ENCODE data around the gene SLC17A6. TPM values are rescaled to one million over a fixed set of nuclear protein-coding genes. Genes with fewer than 3 reads are reported as not detected.

SLC17A6 gene
- total and polyA plus RNA-seq, 2 donors (not counting 1 experiment from before 2014, with no cell fraction given) = not detected

DNA sequence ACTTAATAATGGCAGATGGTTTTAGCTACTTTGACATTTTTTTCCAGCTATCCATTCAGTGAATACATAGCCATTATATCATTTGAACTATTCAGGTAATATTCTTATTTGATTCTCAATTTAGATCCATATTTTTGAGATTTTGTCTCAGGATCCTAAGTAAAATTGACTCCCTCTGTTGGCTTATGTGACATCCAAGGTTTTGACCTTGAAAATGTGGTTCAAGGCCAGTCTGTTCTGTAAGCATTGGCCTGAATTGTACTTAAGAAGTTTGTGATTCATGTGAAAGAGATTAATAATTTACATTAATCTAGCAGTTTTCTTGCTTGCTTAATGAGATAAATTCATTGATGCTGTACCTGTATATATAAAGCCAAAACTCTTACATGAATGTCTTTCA is 1.6 kb upstream of the SLC17A6 start:
- Histone ChIP-seq H2AFZ (ENCODE audit: insufficient read depth, low read depth, low read length, poor library complexity, severe bottlenecking) (no peak overlapping the region), H3K4me2 (replicated peaks; ENCODE audit: low read depth, low read length, poor library complexity, severe bottlenecking) (no peak overlapping the region), H3K27me3 (replicated peaks in 1 of 4; ENCODE audit: control extremely low read depth in 1 of 4, control insufficient read depth in 3 of 4, insufficient read depth in 4 of 4, low read length in 3 of 4) (peaks cover 0 to 32% (median 31%) of the 10 kb centered on the region in 4 experiments), H3K27ac (ENCODE audit: low read length in 2 of 2) (no peak overlapping the region), H3K79me2 (ENCODE audit: control insufficient read depth, insufficient read depth, low read length) (no peaks in the 10 kb centered on the region), H3K4me1 (ENCODE audit: control insufficient read depth in 2 of 2, insufficient read depth in 2 of 2, low read length in 2 of 2) (peaks cover 0 to 8% of the 10 kb centered on the region in 2 donors), H4K20me1 (ENCODE audit: control insufficient read depth, insufficient read depth, low read length, poor library complexity, severe bottlenecking) (no peaks in the 10 kb centered on the region), H3K4me3 (ENCODE audit: control extremely low read depth in 1 of 5, extremely low read depth in 1 of 5, insufficient read depth in 1 of 5, low read depth in 2 of 5, low read length in 4 of 5) (no peak overlapping the region), H3K9me3 (ENCODE audit: control extremely low read depth in 1 of 3, control insufficient read depth in 2 of 3, insufficient read depth in 1 of 3, low read length in 2 of 3) (peaks cover 0 to 13% (median 0%) of the 10 kb centered on the region in 3 donors), H3K9ac (ENCODE audit: low read length) (no peak overlapping the region), H3K36me3 (replicated peaks in 1 of 2; ENCODE audit: control extremely low read depth in 1 of 2, control insufficient read depth in 1 of 2, extremely low read depth in 1 of 2, insufficient read depth in 2 of 2, low read length in 1 of 2) (no peaks in the 10 kb centered on the region)
- Mint-ChIP-seq H3K9me3 (ENCODE audit: insufficient read depth) (no peaks in the 10 kb centered on the region), H3K4me3 (no peak overlapping the region), H3K27ac (no peak overlapping the region), H3K27me3 (peaks cover 36% of the 10 kb centered on the region), H3K4me1 (peaks cover 5% of the 10 kb centered on the region)
- DNase-seq (no peak), ATAC-seq (ENCODE audit: low read depth) (no peak)
- POLR2A ChIA-PET = no interaction called here
- intact Hi-C loops (cut with micrococcal nuclease) = no loop called here
- TF ChIP-seq, protein P1, sequence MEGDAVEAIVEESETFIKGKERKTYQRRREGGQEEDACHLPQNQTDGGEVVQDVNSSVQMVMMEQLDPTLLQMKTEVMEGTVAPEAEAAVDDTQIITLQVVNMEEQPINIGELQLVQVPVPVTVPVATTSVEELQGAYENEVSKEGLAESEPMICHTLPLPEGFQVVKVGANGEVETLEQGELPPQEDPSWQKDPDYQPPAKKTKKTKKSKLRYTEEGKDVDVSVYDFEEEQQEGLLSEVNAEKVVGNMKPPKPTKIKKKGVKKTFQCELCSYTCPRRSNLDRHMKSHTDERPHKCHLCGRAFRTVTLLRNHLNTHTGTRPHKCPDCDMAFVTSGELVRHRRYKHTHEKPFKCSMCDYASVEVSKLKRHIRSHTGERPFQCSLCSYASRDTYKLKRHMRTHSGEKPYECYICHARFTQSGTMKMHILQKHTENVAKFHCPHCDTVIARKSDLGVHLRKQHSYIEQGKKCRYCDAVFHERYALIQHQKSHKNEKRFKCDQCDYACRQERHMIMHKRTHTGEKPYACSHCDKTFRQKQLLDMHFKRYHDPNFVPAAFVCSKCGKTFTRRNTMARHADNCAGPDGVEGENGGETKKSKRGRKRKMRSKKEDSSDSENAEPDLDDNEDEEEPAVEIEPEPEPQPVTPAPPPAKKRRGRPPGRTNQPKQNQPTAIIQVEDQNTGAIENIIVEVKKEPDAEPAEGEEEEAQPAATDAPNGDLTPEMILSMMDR (IDR thresholded peaks at IDR 0.05) = no peak
- no peak for TF ChIP-seq EZH2 (IDR thresholded peaks at IDR 0.05; ENCODE audit: borderline replicate concordance, insufficient read depth, low read depth, low read length, poor library complexity, severe bottlenecking)
- CTCF ChIA-PET = interaction anchor here (1.1 to 3.8 kb wide), 2 partner anchors 450 to 454 kb away, joined by 3 to 43 read pairs; no protein-coding TSS in a partner anchor

DNA sequence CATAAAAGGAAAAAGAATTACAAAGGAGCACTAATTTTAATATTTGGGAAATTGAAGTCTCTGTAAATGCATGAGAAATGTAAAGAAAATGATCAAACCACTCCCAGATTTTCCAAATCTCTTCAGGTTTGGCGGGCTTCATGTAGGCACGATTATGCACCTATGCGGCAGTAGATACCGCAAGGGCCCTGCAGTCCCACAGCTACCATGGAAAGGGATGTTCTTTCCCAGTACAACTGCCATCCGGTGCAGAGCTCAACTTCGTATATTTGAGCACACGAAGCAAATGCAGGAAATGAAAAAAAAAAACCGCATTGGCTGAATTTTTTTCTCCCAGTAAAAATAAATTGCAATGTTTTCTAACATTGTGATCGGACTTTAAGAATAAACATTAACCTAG is 1.4 kb downstream of the SLC17A6 start:
- no peaks in the 10 kb centered on the region for H4K20me1 ChIP-seq (ENCODE audit: control insufficient read depth, insufficient read depth, low read length, poor library complexity, severe bottlenecking)
- WGBS (ENCODE audit: insufficient coverage) = 11% methylated on average over 6 of the region's 9 CpGs
- no peak overlapping the region for H3K27ac Mint-ChIP-seq
- ChIA-PET CTCF (no interaction called here), POLR2A (no interaction called here)
- no peak overlapping the region for H3K9ac ChIP-seq (ENCODE audit: low read length)
- H3K9me3 ChIP-seq (ENCODE audit: control extremely low read depth in 1 of 3, control insufficient read depth in 2 of 3, insufficient read depth in 1 of 3, low read length in 2 of 3) = peaks cover 0 to 20% (median 0%) of the 10 kb centered on the region in 3 donors
- H3K27me3 Mint-ChIP-seq = peaks cover 61% of the 10 kb centered on the region
- H3K36me3 ChIP-seq (replicated peaks in 1 of 2; ENCODE audit: control extremely low read depth in 1 of 2, control insufficient read depth in 1 of 2, extremely low read depth in 1 of 2, insufficient read depth in 2 of 2, low read length in 1 of 2) = no peaks in the 10 kb centered on the region
- no peaks in the 10 kb centered on the region for H3K79me2 ChIP-seq (ENCODE audit: control insufficient read depth, insufficient read depth, low read length)
- H3K4me1 ChIP-seq (ENCODE audit: control insufficient read depth in 2 of 2, insufficient read depth in 2 of 2, low read length in 2 of 2) = peaks cover 0 to 13% of the 10 kb centered on the region in 2 donors
- H3K4me3 ChIP-seq (ENCODE audit: control extremely low read depth in 1 of 5, extremely low read depth in 1 of 5, insufficient read depth in 1 of 5, low read depth in 2 of 5, low read length in 4 of 5) = no peak overlapping the region
- TF ChIP-seq, protein P1 (IDR thresholded peaks at IDR 0.05) = no peak
- no peak for TF ChIP-seq EZH2 (IDR thresholded peaks at IDR 0.05; ENCODE audit: borderline replicate concordance, insufficient read depth, low read depth, low read length, poor library complexity, severe bottlenecking)
- no peak overlapping the region for H3K27ac ChIP-seq (ENCODE audit: low read length in 2 of 2)
- no peak overlapping the region for H3K4me3 Mint-ChIP-seq
- no peaks in the 10 kb centered on the region for H3K9me3 Mint-ChIP-seq (ENCODE audit: insufficient read depth)
- intact Hi-C loops (cut with micrococcal nuclease) = no loop called here
- ATAC-seq (ENCODE audit: low read depth) (no peak), DNase-seq (no peak)
- no peak overlapping the region for H2AFZ ChIP-seq (ENCODE audit: insufficient read depth, low read depth, low read length, poor library complexity, severe bottlenecking)
- H3K27me3 ChIP-seq (replicated peaks in 1 of 4; ENCODE audit: control extremely low read depth in 1 of 4, control insufficient read depth in 3 of 4, insufficient read depth in 4 of 4, low read length in 3 of 4) = peaks cover 0 to 57% (median 49%) of the 10 kb centered on the region in 4 experiments
- no peak overlapping the region for H3K4me2 ChIP-seq (replicated peaks; ENCODE audit: low read depth, low read length, poor library complexity, severe bottlenecking)
- H3K4me1 Mint-ChIP-seq = peaks cover 5% of the 10 kb centered on the region
